ENCODE measurements around the gene SCP2. TPM values are rescaled to one million over a fixed set of nuclear protein-coding genes. Genes with fewer than 3 reads are reported as not detected.
"Not testable (repeated sequence)": the region's sequence is repeated elsewhere in the genome, so short reads cannot be mapped to it uniquely, and the experiment has no call there.

SCP2 gene
- total RNA-seq, 1 experiment from 2014 or later, result 59.3 TPM

DNA sequence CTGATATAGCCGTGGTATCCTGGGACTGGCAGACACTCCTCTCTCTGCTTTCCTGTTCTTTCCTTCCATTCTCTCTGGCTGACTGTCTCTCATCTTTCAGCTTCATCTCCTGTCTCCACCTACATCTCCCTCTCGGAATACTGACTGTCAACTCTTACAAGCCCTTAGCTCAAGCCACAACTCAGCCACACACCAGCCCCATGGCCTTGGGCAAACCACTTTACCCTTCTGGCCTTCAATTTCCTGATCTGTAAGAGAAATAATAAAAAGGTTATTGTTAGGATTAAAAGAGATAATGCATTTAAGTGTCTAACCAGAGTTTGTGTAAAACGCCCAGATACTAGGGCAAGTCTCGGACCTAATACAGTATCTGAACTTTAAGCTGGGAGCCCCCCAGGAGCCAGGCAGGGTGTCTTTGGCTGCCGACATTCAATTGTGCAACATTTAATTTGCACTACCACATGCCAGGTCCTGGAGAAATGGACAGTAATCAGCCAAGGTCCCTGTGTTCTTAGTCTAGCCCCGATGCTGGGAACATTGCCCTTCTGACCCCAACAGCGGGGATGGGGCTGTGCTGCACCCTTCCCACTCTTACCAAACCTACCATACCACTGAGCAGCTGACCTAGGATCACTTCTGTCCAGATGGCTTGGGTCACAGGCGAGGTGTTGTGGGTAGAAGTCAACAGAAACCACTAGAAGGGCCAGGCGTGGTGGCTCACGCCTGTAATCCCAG, 10.7 kb upstream of the SCP2 start:
- DNase-seq (ENCODE audit: low read depth), result no peak

DNA sequence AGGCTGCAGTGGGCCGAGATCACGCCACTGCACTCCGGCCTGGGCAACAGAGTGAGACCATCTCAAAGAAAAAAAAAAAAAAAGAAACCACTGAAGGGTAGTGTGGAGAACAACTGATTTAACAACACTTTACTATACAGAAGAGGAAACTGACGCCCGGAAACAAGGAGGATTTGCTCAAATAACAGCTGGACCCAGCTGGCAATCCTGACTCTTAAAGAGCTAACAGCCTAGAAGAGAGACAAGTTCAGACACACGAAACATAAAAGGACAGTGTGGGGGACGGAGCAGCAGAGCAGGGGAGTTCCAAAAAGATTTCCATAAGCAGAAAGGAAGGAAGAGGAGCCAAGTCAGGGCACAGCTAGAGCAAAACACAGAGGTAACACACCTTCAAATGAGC, 9.9 kb upstream of the SCP2 start:
- DNase-seq (ENCODE audit: low read depth), result no peak

DNA sequence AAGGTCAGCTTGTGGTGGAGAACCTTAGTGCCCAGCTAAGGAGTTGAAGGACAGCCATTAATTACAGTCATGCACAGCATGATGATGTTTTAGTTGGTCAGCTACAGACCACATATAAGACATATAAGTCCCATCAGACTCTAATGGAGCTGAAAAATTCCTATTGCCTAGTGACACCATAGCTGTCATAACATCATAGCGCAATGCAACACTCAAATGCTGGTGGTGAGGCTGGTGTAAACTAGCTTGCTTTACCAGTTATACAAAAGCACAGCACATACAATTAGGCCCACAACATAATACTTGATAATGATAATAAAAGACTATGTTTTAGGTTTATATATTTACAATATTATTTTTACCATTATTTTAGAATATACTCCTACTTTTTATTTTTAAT, 9.5 kb upstream of the SCP2 start:
- no peak for DNase-seq (ENCODE audit: low read depth)

DNA sequence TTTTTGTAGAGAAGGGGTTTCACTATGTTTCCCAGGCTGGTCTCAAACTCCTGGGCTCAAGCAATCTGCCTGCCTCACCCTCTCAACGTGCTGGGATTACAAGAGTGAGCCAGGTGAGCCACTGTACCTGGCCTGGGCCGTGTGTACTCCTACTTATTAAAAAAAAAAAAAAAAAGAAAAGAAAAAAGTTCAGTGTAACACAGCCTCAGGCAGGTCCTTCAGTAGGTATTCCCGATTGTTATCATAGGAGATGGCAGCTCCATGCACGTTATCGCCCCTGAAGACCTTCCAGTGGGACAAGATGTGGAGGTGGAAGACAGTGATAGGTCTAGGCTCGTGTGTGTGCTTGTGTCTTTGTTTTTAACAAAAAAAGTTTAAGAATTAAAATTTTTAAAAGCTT, 8.9 kb upstream of the SCP2 start:
- no peak for DNase-seq (ENCODE audit: low read depth)

DNA sequence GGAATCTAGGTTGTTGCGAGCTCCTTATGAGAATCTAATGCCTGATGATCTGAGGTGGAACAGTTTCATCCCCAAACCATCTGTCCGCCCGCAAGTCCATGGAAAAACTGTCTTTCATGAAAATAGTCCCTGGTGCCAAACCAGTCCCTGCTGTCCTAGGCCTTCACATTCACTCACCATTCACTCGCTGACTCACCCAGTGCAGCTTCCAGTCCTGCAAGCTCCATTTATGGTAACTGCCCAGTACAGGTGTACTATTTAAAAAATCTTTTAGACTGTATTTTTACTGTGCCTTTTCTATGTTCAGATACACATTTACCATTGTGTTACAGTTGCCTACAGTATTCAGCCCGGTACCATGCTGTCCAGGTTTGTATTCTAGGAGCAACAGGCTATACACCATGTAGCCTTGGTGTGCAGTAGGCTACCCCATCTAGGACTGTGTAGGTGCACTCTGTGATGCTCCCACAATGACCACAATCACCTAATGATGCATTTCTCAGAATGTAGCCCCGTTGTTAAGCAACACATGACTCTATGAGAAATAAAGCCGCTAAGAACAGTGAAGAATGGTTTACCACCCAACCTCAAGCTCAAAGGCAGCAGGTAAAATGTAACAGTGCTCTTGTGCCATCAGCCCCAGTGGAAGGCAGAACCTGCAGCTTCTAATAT, 7.9 kb upstream of the SCP2 start:
- no peak for DNase-seq (ENCODE audit: low read depth)

DNA sequence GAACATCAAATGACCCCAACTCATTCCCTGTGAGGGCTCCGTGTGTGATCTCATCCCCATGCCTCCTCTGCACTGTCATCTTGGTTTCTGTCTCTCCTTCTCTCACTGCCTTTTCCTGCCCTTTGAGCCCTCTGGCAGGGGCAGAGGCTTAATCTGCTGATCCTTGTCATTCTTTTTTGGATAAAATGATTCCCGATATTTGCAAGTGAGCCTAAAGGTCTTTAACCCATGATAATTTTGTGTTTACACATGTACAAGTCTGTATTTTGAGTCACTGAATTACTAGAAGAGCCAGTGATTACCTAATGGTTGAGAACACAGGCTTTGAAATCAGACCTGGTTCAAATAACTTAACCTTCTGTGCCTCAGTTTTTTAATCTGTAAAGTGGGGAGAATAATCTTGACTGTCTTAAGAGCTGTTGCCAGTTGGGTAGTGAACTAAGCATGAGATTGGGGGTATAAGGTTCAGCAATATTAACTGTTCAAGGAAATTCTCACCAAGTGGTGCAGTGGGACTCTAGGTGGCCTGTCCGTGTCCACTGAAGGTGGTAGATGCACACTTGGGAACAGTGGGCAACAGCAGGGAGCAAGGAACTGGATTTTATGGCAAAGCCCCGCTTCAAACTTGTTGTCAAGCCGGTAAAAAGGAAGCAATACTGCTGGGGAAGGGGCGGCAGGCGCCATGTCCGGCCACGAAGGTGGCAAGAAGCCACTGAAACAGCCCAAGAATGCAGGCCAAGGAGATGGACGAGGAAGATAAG, 7.2 kb upstream of the SCP2 start:
- no peak for DNase-seq (ENCODE audit: low read depth)

DNA sequence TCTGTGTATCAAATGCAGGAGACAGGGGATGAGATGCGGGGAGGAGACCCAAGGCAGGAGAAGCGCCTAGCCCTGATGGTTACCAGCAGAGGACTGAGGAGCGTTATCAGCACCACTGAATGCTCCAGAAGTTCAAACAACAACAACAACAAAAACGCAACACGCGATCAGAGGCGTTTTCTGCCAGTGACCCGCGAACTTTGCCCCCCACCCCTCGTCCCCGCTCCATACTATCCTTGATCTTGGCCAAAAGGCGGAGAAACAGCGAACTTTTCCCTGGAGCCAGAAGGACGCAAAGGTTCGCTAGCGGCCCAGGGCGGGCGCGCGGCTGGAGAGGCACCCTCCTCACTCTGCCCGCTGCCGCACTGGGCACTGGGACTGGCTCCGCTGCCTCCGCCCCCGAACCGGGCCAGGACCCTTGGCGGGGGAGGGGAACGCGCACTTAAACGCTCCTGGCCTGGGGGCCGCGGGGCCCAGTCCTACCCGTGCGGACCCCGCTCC, 6.2 kb upstream of the SCP2 start:
- no peak for DNase-seq (ENCODE audit: low read depth)

DNA sequence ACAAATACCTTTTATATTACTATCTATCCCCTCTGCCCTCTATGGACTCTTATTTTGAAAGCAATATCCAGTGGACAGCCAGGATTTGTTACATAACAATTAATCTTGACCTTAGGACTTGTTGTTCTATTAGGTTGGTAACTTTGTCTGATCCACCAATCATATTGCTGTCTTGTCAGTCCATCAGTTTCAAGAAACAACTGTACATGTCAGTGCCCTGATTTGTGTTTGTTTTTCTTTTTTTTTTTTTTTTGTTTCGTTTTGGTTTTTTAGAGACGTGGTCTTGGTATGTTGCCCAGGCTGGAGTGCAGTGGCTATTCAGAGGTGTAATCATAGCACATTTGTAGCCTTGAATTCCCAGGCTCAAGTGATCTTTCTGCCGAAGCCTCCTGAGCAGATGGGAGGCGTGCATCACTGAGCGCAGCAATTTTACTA, 1.5 kb upstream of the SCP2 start:
- no peak for DNase-seq (ENCODE audit: low read depth)

DNA sequence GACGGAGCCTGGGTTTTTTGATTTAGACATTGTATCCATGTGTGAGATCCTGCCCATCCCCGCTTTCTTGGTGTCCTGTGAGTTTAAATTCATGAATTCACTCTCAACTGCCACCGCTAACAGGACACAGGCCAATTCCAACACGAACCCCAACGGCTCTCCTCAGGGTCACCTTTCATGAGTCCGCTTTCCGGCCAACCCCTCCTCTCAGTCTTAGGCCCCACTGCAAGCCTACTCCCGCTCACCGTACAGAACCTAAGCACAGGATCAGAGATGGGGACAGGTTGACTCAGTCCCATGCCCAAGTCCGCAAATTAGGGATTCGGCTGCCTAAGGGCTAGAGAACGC, 238 bp upstream of the SCP2 start:
- DNase-seq (ENCODE audit: low read depth), result no peak

DNA sequence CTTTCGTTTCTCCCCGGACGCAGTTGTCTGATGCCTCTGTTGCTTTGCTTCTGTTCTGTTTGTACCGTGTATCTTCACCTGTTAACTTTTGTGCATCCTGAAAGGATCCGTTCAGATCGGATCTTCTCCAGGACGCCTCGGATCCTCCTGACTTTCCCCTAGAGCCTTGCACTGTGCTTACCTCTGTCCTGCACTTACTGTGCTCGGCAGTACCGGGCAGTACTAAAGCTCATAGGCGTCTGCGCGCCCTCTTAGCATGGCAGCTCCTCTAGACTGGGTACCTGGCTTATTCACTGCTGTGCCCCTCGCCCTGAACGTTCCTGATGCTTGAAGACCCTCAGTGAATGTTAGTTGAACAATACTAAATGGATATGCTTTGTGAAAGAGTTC, 934 bp downstream of the SCP2 start:
- no peak for DNase-seq (ENCODE audit: low read depth)

DNA sequence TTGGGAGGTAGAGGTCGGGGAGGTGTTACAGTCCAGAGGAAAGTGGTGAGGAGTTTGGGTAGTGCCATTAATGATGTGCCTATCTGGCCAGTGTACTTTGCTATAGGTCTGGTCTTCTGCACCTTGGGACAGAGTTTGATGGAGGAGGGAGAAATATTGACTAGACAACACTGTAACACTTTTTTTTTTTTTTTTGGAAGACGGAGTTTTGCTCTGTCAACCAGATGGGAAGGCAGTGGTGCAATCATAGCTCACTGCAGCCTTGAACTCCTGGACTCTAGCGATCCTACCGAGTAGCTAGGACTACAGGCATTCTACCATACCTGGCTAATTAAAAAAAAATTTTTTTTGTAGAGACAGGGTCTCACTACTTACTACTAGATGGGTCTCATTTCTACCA, 1.9 kb downstream of the SCP2 start:
- no peak for DNase-seq (ENCODE audit: low read depth)

DNA sequence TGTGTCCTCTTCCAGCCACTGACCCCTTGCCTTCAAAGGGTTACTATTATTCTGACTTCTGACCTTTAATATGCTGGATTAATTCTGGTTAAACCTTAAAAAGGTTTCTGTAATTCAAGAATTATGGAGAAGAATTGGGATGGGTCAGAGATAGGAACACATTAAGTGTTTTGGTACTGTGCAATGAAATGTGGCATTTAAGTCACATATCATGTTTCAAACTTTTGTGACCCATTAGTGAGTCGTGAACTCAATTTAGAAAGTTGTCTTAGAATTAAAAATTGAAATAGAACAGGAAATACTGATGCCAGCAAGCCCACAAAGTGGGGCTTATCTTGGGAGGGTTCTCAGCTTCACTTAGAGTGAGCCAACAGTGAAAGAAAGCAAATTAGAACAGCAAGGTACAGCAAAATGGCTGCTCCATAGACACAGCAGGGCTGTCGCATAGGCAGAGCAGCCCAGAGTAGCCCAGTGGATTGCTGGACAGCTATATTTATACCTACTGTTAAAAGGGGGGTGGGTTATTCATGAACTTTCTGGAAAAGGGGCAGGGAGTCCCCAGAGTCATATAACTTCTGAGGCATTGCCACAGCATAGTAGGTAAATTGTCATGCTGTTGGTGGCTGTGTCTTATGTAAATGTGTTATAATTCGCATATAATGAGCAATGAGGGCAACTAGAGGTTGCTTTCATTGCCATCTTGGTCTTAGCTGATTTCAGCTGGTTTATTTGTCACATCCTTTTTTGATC, 10.5 kb downstream of the SCP2 start:
- DNase-seq (ENCODE audit: low read depth), result no peak

DNA sequence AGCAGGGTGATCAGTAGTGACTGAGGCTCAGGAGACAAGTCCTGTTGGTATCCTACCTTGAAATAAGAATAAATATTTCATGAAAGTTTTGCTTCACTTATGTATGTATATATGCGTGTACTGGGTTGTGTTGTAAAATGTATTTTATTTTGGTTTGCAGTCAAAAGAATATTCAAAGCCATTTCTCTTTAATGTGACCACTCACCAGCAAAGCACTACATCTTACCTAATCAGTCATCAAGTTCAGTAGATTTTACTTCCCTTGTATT, 11.0 kb downstream of the SCP2 start:
- DNase-seq (ENCODE audit: low read depth), result no peak

DNA sequence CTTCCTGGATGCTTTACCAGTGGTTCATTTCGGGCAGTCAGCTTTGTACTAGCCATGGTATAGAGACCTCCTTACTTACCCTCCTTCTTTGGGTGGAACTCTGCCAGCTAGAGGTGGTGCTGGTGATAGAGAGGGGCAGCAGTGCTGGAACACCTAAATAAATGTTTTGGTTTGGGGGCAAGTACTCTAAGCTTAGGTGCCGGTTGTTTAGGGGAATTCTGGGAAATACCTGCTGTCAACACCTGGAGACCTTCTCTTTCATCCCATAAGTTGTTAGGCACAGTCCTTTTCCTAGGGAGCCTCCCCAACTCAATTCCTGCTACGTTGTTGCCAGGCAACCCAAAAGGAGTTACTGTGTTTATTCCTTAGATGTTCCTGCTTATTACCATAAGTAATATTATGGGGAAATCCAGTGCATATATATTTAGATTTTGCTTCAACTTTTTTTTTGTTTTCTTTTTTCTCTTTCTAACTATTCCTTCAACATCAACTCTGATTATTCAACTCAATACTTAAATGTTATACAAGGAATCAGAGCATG, 16.9 kb downstream of the SCP2 start:
- no peak for DNase-seq (ENCODE audit: low read depth)

DNA sequence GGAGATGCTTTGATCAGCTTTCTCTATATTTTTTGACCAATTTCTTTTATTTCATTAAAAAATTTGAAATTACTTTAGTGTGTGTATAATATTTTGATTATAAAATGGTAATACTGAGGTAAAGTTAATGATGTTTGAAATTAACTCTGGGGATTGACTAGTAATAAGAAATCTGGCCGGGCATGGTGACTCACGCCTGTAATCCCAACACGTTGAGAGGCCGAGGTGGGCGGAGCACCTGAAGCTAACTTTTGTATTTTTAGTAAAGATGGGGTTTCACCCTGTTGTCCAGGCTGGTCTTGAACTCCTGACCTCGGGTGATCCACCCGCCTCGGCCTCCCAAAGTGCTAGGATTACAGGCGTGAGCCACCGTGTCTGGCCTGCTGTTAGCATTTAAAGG, 17.5 kb downstream of the SCP2 start:
- DNase-seq (ENCODE audit: low read depth), result no peak

DNA sequence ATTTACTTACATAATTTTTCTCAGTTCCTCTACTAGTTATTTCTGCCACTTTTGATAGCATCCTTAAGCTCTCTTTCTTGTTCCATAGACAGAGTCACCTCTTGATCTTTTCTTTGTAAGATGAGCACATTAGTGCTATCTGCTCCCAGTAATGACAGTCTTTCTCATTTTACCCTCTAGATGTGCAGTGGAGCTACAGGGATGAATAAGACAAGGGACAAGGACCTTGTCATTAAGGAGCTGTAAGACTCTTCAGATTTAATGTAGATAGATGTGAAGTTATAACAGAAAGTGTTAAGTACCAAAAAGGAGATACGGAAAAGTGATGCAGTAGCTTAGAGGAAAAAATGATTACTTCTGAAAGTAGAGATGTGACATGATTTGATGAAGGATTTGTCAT, 20.4 kb downstream of the SCP2 start:
- no peak for DNase-seq (ENCODE audit: low read depth)

DNA sequence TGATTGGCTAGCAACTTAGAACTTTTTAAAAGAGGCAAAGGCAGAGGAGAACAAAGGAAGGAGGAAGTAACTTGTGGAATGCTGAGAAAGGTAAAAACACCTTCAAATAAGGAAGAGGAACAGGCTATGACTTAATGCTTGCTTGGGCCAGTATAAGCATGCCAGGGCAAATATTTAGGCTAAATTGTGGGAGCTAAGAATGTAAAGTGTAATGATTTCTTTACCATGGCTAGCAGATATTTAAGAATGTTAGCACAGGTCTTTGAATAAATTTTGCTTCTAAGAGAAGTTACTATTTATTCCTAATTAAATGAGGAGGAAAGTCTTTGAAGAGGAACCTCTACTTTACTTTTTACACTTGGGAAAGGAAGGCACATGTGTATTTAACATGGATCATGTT, 22.5 kb downstream of the SCP2 start:
- not testable (repeated sequence) for DNase-seq (ENCODE audit: low read depth)

DNA sequence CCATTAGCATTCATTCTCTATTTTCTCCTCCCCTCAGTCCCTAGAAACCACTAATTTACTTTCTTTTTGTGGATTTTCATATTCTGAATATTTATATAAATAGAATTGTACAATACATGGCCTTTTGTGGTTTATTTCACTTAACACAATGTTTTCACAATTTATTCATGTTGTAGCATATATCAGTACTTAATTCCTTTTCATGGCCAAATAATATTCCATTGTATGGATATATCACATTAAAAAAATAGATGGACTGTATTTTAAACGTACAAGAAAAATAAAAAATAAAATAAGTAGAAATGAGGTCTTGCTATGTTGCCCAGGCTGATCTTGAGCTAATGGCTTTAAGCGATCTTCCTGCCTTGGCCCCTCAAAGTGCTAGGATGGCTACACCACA, 25.0 kb downstream of the SCP2 start:
- DNase-seq (ENCODE audit: low read depth), result no peak

DNA sequence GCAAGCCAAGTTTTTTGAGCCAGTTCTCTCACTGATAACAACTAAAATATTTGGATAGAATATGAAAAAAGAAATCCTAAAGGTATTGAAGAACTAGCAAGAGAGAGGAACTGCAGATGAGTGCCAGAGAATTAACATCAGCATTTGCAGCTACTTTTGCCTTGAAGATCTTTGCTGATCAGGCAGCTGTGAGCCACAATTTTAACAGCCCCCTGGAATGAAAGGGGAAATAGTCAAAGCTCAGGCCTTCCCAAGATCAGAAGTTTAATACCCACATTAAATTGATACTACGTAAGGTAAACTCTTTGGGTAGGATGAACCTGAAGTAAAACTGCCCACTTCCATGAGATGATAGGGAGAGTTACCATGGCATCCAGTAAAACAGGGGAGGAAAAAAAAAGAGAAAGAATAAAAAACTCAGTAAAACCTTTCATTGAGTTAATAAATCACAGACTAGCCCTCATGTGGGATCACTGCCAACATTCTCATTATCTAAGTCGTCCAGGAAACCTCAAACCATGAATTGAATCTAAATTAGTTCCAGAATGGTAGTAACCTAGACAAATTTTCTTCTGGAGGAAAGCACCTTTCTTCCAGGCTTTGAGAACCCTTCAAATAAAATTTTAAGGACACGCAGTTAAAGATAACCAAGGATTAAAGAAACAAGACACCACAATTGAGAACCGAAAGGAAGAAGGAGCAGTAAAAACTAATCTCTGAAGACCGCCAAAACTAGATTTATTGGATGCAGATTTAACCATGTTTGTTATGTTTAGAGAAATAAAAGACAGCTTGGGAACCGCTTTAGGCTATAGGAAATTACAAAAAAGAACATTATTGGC, 28.3 kb downstream of the SCP2 start:
- DNase-seq (ENCODE audit: low read depth), result peak; percentile 47

DNA sequence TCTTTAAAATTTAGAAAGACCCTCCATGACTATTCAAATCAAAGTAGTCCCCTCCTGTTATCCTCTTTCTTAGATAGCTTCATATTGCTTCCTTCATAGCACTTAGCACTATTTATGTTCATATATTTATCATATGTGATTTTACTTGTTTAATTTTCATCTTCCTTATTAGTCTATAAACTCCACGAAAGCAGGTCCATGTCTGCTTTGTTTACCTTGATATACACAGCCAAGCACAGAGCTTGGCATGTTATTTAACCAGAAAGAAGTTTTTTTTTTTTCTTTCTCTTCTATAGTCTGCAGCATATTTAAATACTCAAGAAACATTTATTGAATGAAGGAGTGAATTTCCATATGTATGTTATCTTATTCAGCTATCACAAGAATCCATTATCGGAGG, 36.0 kb downstream of the SCP2 start:
- no peak for DNase-seq (ENCODE audit: low read depth)

DNA sequence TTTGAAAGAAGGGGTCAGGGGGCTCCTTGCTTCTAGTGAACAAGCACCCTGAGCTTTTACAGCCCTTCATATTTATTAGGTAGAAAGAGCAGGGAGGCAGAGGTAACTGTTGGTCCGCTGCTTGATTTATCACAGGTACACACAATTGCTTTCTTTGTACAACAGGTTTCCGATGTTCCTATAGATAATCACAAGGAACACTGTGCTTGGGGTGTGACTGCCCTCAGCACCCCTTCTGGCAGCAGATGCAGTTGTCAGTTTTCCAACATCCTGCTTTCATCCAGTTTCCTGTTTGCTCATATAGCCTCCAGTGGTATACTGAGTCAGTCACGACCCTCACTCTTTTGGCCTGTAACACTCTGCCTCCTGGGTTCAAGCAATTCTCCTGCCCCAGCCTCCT, 40.6 kb downstream of the SCP2 start:
- DNase-seq (ENCODE audit: low read depth), result peak; percentile 6
